ENCODE data around the gene MRPL48. TPM values are rescaled to one million over a fixed set of nuclear protein-coding genes. Genes with fewer than 3 reads are reported as not detected.

MRPL48 gene
- total RNA-seq, 1 experiment from 2014 or later: 66.8 TPM

DNA sequence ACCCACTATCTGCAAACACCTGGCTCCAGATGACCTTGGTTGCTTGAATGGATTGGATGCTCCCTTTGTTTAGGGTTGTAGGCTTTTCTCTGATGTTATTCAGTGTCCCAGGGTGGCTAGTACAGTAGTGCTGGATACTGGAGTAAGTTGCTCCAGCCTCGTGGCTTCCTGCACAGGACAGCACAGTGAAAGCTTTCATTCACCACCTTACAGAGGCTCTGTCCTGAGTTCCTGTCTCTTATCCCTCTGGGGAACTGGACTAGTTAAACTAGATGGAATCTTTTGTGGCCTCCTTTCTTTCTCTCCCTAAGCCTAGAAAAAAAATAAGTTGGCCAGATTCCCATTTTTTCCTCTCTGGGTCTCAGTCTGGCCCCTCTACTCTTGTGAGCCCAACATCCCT is 42.6 kb downstream of the MRPL48 start:
- H4K20me1 ChIP-seq (ENCODE audit: insufficient read depth): no peaks in the 10 kb centered on the region
- no peaks in the 10 kb centered on the region for H3K9me3 ChIP-seq (ENCODE audit: control insufficient read depth in 1 of 2, insufficient read depth in 1 of 2, low read depth in 1 of 2, low read length in 2 of 2)
- H3K4me1 ChIP-seq (ENCODE audit: control insufficient read depth in 1 of 2, insufficient read depth in 2 of 2, low read length in 2 of 2): no peaks in the 10 kb centered on the region
- ATAC-seq (no peak), DNase-seq (ENCODE audit: low read depth, low spot score) (no peak)
- ChIA-PET RAD21 (ENCODE audit: low non-redundant PET in 1 of 2, low total read pairs in 2 of 2, uncharacterized antibody in 2 of 2, unreplicated experiment in 2 of 2) (no interaction called here), POLR2A (no interaction called here), CTCF (no interaction called here)
- no peaks in the 10 kb centered on the region for H3K9me2 ChIP-seq (ENCODE audit: insufficient read depth)
- TF ChIP-seq JUND (IDR thresholded peaks at IDR 0.05): no peak
- TF ChIP-seq ZNF274 (IDR thresholded peaks at IDR 0.05; ENCODE audit: low read depth, low read length): no peak
- no peak for TF ChIP-seq EGR1 (IDR thresholded peaks at IDR 0.05; ENCODE audit: low read depth)
- no peak for TF ChIP-seq ELF1 (IDR thresholded peaks at IDR 0.05; ENCODE audit: borderline replicate concordance, low read depth)
- no peak for TF ChIP-seq EZH2phosphoT487 (IDR thresholded peaks at IDR 0.05; ENCODE audit: borderline replicate concordance)
- TF ChIP-seq POLR2A (IDR thresholded peaks at IDR 0.05; ENCODE audit: borderline replicate concordance, extremely low read depth, insufficient read depth, insufficient read length): no peak
- no peak for TF ChIP-seq SP1 (IDR thresholded peaks at IDR 0.05; ENCODE audit: low read depth)
- no peak for TF ChIP-seq FOSL1 (IDR thresholded peaks at IDR 0.05; ENCODE audit: low read depth)
- H3K9ac ChIP-seq (ENCODE audit: low read length): no peak overlapping the region
- 0 out of 4 replicates have a peak, but pooled peaks cover 0 to 4% of the 10 kb centered on the region in 2 experiments for H3K36me3 ChIP-seq (ENCODE audit: control insufficient read depth in 1 of 2, insufficient read depth in 2 of 2, low read length in 2 of 2)
- no peak overlapping the region for H3K4me2 ChIP-seq (ENCODE audit: low read length)
- H2AFZ ChIP-seq (ENCODE audit: low read depth, low read length, poor library complexity, severe bottlenecking): no peak overlapping the region
- TSS peak; percentile 20 for BruUV-seq (replicated peaks)
- H3K27me3 ChIP-seq (ENCODE audit: insufficient read depth, low read length): no peaks in the 10 kb centered on the region
- H3K79me2 ChIP-seq (ENCODE audit: insufficient read depth, low read length): no peaks in the 10 kb centered on the region
- H3K4me3 ChIP-seq (replicated peaks in 1 of 2; ENCODE audit: low read depth in 1 of 2, low read length in 2 of 2): no peak overlapping the region
- intact Hi-C loops (cut with micrococcal nuclease): no loop called here
- no peak overlapping the region for H3K27ac ChIP-seq (ENCODE audit: low read depth, low read length)

DNA sequence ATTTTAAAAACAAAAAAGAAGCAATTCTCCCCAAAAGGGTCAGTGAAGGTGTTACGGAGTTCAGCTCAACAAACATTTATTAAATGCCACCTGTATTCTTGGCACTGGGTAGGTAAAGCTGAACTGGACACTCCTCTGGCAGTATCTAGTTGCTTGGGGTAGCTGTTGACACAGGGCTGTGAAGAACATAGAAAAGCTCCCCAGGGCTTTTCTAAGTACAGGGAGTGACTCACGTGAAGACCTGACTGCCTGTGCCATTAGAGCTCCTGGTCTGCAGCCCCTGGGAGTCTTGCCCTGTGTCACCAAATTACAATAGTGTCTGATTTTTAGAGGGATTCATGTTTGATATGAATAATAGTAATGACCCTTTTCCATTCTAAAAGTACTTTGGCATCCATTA is 45.4 kb downstream of the MRPL48 start:
- Histone ChIP-seq H3K79me2 (ENCODE audit: insufficient read depth, low read length) (no peaks in the 10 kb centered on the region), H3K4me3 (replicated peaks in 1 of 2; ENCODE audit: low read depth in 1 of 2, low read length in 2 of 2) (no peak overlapping the region), H3K36me3 (ENCODE audit: control insufficient read depth in 1 of 2, insufficient read depth in 2 of 2, low read length in 2 of 2) (0 out of 4 replicates have a peak, but pooled peaks cover 0 to 4% of the 10 kb centered on the region in 2 experiments), H3K27me3 (ENCODE audit: insufficient read depth, low read length) (no peaks in the 10 kb centered on the region), H3K4me2 (ENCODE audit: low read length) (no peak overlapping the region), H3K9me2 (ENCODE audit: insufficient read depth) (no peaks in the 10 kb centered on the region), H3K9ac (ENCODE audit: low read length) (no peak overlapping the region), H4K20me1 (ENCODE audit: insufficient read depth) (no peaks in the 10 kb centered on the region), H3K27ac (ENCODE audit: low read depth, low read length) (no peak overlapping the region), H3K4me1 (ENCODE audit: control insufficient read depth in 1 of 2, insufficient read depth in 2 of 2, low read length in 2 of 2) (peaks cover 0 to under 1% of the 10 kb centered on the region in 2 experiments; a peak in 1 of 4 replicates), H2AFZ (ENCODE audit: low read depth, low read length, poor library complexity, severe bottlenecking) (no peak overlapping the region), H3K9me3 (ENCODE audit: control insufficient read depth in 1 of 2, insufficient read depth in 1 of 2, low read depth in 1 of 2, low read length in 2 of 2) (no peaks in the 10 kb centered on the region)
- CTCF ChIA-PET: no interaction called here
- POLR2A ChIA-PET: interaction anchor here (1.3 kb wide), 1 partner anchor 10 kb away, joined by 3 read pairs; no protein-coding TSS in a partner anchor
- no TSS peak for BruUV-seq (replicated peaks)
- intact Hi-C loops (cut with micrococcal nuclease): no loop called here
- ATAC-seq (no peak), DNase-seq (ENCODE audit: low read depth, low spot score) (no peak)
- TF ChIP-seq SP1 (IDR thresholded peaks at IDR 0.05; ENCODE audit: low read depth) (no peak), CBX3 (IDR thresholded peaks at IDR 0.05; ENCODE audit: low read depth) (no peak), ELF1 (IDR thresholded peaks at IDR 0.05; ENCODE audit: borderline replicate concordance, low read depth) (no peak)
- RAD21 ChIA-PET (ENCODE audit: low non-redundant PET in 1 of 2, low total read pairs in 2 of 2, uncharacterized antibody in 2 of 2, unreplicated experiment in 2 of 2): no interaction called here
